Liver (tissue), 9 donors: ENCODE results near the gene TFDP2. TPM values are rescaled to one million over a fixed set of nuclear protein-coding genes. Genes with fewer than 3 reads are reported as not detected.

Source experiments
- DNase-seq: peaks from one replicate; pipeline ENCODE4 v3.0.0-alpha.2; 2017; ENCODE audit warnings: low spot score
- H3K27ac ChIP-seq, 2 donors: one replicate each; pipeline ENCODE4 v1.7.0; 2013; ENCODE audit warnings: inconsistent platforms in 2 of 2, low read length in 2 of 2, control low read depth in 1 of 2, low read depth in 1 of 2, mild to moderate bottlenecking in 1 of 2
- H3K27me3 ChIP-seq, 4 donors: one replicate each; pipeline versions ENCODE4 v1.6.1 to v1.7.0; 2013; ENCODE audit warnings: low read length in 3 of 4, inconsistent platforms in 1 of 4, mild to moderate bottlenecking in 1 of 4, moderate library complexity in 1 of 4; ENCODE audit not compliant: control insufficient read depth in 4 of 4, insufficient read depth in 4 of 4
- H3K36me3 ChIP-seq, 4 donors: one replicate each; pipeline versions ENCODE4 v1.6.1 to v1.7.0; 2013; ENCODE audit warnings: low read length in 3 of 4, mild to moderate bottlenecking in 3 of 4, low read depth in 1 of 4, moderate library complexity in 1 of 4; ENCODE audit not compliant: control insufficient read depth in 4 of 4, insufficient read depth in 3 of 4
- H3K4me1 ChIP-seq, 4 donors: one replicate each; pipeline versions ENCODE4 v1.6.1 to v1.7.0; 2013; ENCODE audit warnings: low read length in 3 of 4, mild to moderate bottlenecking in 3 of 4, moderate library complexity in 1 of 4; ENCODE audit not compliant: control insufficient read depth in 4 of 4, insufficient read depth in 4 of 4
- H3K4me3 ChIP-seq, 3 donors: one replicate each; pipeline versions ENCODE4 v1.6.1 to v1.7.0; 2013; ENCODE audit warnings: low read length in 3 of 3, control low read depth in 1 of 3, low read depth in 1 of 3, mild to moderate bottlenecking in 1 of 3
- H3K9ac ChIP-seq, 2 donors: one replicate each; pipeline ENCODE4 v1.7.0; 2013; ENCODE audit warnings: low read length in 2 of 2, mild to moderate bottlenecking in 2 of 2, moderate library complexity in 2 of 2, control low read depth in 1 of 2, low read depth in 1 of 2
- H3K9me3 ChIP-seq, 4 donors: one replicate each; pipeline versions ENCODE4 v1.6.1 to v1.7.0; 2013; ENCODE audit warnings: low read length in 3 of 4; ENCODE audit not compliant: control insufficient read depth in 4 of 4
- EGR1 ChIP-seq, 2 donors: IDR thresholded peaks; 2 replicates each; pipeline ENCODE4 v1.6.1; 2016 to 2018; ENCODE audit warnings: antibody characterized with exemption in 2 of 2, low read depth in 2 of 2
- FOXA1 ChIP-seq: IDR thresholded peaks from 2 replicates; pipeline ENCODE4 v1.6.1; 2016; ENCODE audit warnings: antibody characterized with exemption
- FOXA2 ChIP-seq: IDR thresholded peaks from 2 replicates; pipeline ENCODE4 v1.6.1; 2016; ENCODE audit warnings: antibody characterized with exemption
- GABPA ChIP-seq, 2 donors: IDR thresholded peaks in 1 of 2; conservative IDR thresholded peaks in 1 of 2; 2 replicates each; pipeline ENCODE4 v1.6.1; 2016; ENCODE audit warnings: antibody characterized with exemption in 2 of 2, mild to moderate bottlenecking in 1 of 2, moderate library complexity in 1 of 2
- HNF4A ChIP-seq, 2 donors: conservative IDR thresholded peaks; 2 replicates each; pipeline ENCODE4 v1.6.1; 2016; ENCODE audit warnings: antibody characterized with exemption in 2 of 2, mild to moderate bottlenecking in 2 of 2
- HNF4G ChIP-seq: IDR thresholded peaks from 2 replicates; pipeline ENCODE4 v1.6.1; 2016; ENCODE audit warnings: antibody characterized with exemption
- JUND ChIP-seq, 2 donors: IDR thresholded peaks; 2 replicates each; pipeline ENCODE4 v1.6.1; 2016; ENCODE audit warnings: antibody characterized with exemption in 2 of 2
- NR2F2 ChIP-seq: IDR thresholded peaks from 2 replicates; pipeline ENCODE4 v1.6.1; 2016; ENCODE audit warnings: antibody characterized with exemption
- RAD21 ChIP-seq, 2 donors: IDR thresholded peaks; 2 replicates each; pipeline ENCODE4 v1.6.1; 2016; ENCODE audit warnings: antibody characterized with exemption in 2 of 2, mild to moderate bottlenecking in 2 of 2
- RXRA ChIP-seq, 2 donors: IDR thresholded peaks; 2 replicates each; pipeline ENCODE4 v1.6.1; 2017 to 2018; ENCODE audit warnings: antibody characterized with exemption in 2 of 2, mild to moderate bottlenecking in 1 of 2
- SP1 ChIP-seq: IDR thresholded peaks from 2 replicates; pipeline ENCODE4 v1.6.1; 2018; ENCODE audit warnings: antibody characterized with exemption, mild to moderate bottlenecking
- TAF1 ChIP-seq: conservative IDR thresholded peaks from 2 replicates; pipeline ENCODE4 v1.6.1; 2016; ENCODE audit warnings: antibody characterized with exemption, mild to moderate bottlenecking
- YY1 ChIP-seq: IDR thresholded peaks from 2 replicates; pipeline ENCODE4 v1.6.1; 2016; ENCODE audit warnings: antibody characterized with exemption, mild to moderate bottlenecking
- WGBS: extraction: QIAGEN DNeasy Blood & Tissue Kit; methylation state at CpG from one replicate; pipeline ENCODE4 v1.1.7; 2013; 5-methylcytosine and 5-hydroxymethylcytosine counted together
- polyA plus RNA-seq, 2 donors: library from polyadenylated mRNA; stranded (reverse) in 1 of 2; unstranded in 1 of 2; fragments of 200-250 nt in 1 of 2; fragments of >200 nt in 1 of 2; fragmentation: Nextera tagmentation in 1 of 2; extraction: Ambion mirVana in 1 of 2; gene quantifications; one replicate each; pipeline versions ENCODE4 v1.2.1 to v1.2.3, GENCODE V29; 2013 to 2015
- total RNA-seq, 2 donors: library from RNA; depleted of rRNA; stranded (reverse); fragments of >200 nt; gene quantifications; one replicate each; pipeline ENCODE4 v1.2.3, GENCODE V29; 2014
- TF ChIP-seq, protein P1 (sequence below): IDR thresholded peaks from 2 replicates; pipeline ENCODE4 v1.6.1; 2016; ENCODE audit warnings: antibody characterized with exemption
- TF ChIP-seq, protein P2 (sequence below): IDR thresholded peaks from 2 replicates; pipeline ENCODE4 v1.6.1; 2016; ENCODE audit warnings: antibody characterized with exemption, mild to moderate bottlenecking
- TF ChIP-seq, protein P3 (sequence below): fragments of 150-350 bp; IDR thresholded peaks from 2 replicates; pipeline ENCODE4 v1.5.1; 2017; ENCODE audit warnings: improper control_type of control experiment, low read depth, low read length; ENCODE audit not compliant: missing input control
- TF ChIP-seq, protein P4 (sequence below): IDR thresholded peaks from 2 replicates; pipeline ENCODE4 v1.6.1; 2016; ENCODE audit warnings: antibody characterized with exemption
- TF ChIP-seq, protein P5 (sequence below): IDR thresholded peaks from 2 replicates; pipeline ENCODE4 v1.6.1; 2016; ENCODE audit warnings: antibody characterized with exemption
- donor health status: healthy.
- donor health status: healthy.
- donor health status: healthy.
- donor health status: healthy.
- donor health status: healthy.

TFDP2 gene
- total and polyA plus RNA-seq, 4 donors, result 8.0 to 52.0 (median 29.7) TPM

DNA sequence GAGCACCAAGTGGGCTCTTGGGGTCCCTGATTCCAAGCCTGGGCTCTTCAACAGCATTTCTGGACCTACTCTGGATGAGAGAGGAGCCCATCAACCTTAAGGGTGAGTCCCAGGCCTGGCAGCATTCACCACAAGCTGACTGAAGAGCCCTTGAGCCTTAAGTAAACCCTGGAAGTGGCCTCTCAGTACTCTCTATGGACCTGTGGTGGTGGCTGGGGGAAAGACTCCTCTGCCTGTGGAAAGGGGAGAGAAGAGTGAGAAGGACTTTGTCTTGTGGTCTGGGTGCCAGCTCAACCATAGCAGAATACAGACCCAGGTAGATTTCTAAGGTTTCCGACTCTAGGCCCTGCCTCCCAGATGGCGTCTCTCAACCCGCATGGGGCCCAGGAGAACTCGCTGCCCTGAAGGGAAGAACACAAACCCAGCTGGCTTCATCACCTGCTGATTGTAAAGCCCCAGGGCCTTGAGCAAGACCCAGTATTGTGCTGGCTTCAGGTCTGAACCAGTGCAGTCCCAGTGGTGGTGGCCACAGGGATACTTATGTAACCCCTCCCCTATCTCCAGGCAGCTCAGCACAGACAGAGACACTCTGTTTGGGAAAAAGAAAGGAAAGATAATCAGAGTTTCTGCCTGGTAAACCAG, 71.4 kb downstream of the TFDP2 start:
- 97% methylated on average over 4 of the region's 4 CpGs for WGBS
- Histone ChIP-seq H3K9me3 (no peaks in the 10 kb centered on the region), H3K36me3 (no peaks in the 10 kb centered on the region), H3K27ac (no peak overlapping the region), H3K27me3 (no peaks in the 10 kb centered on the region), H3K4me1 (no peaks in the 10 kb centered on the region), H3K9ac (no peak overlapping the region), H3K4me3 (no peak overlapping the region)
- TF ChIP-seq, protein P1, sequence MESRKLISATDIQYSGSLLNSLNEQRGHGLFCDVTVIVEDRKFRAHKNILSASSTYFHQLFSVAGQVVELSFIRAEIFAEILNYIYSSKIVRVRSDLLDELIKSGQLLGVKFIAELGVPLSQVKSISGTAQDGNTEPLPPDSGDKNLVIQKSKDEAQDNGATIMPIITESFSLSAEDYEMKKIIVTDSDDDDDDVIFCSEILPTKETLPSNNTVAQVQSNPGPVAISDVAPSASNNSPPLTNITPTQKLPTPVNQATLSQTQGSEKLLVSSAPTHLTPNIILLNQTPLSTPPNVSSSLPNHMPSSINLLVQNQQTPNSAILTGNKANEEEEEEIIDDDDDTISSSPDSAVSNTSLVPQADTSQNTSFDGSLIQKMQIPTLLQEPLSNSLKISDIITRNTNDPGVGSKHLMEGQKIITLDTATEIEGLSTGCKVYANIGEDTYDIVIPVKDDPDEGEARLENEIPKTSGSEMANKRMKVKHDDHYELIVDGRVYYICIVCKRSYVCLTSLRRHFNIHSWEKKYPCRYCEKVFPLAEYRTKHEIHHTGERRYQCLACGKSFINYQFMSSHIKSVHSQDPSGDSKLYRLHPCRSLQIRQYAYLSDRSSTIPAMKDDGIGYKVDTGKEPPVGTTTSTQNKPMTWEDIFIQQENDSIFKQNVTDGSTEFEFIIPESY, result no peak
- TF ChIP-seq JUND (IDR thresholded peaks at IDR 0.05) (no peak), EGR1 (IDR thresholded peaks at IDR 0.05; ENCODE audit: low read depth in 2 of 2) (no peak), YY1 (no peak), NR2F2 (no peak), RAD21 (IDR thresholded peaks at IDR 0.05) (no peak), HNF4G (no peak), HNF4A (conservative IDR thresholded peaks at IDR 0.05) (no peak), SP1 (no peak), FOXA2 (no peak), FOXA1 (no peak), TAF1 (no peak), RXRA (IDR thresholded peaks at IDR 0.05) (no peak), GABPA (IDR thresholded peaks at IDR 0.05 in 1 of 2, conservative IDR thresholded peaks at IDR 0.05 in 1 of 2) (no peak)
- TF ChIP-seq, protein P2, sequence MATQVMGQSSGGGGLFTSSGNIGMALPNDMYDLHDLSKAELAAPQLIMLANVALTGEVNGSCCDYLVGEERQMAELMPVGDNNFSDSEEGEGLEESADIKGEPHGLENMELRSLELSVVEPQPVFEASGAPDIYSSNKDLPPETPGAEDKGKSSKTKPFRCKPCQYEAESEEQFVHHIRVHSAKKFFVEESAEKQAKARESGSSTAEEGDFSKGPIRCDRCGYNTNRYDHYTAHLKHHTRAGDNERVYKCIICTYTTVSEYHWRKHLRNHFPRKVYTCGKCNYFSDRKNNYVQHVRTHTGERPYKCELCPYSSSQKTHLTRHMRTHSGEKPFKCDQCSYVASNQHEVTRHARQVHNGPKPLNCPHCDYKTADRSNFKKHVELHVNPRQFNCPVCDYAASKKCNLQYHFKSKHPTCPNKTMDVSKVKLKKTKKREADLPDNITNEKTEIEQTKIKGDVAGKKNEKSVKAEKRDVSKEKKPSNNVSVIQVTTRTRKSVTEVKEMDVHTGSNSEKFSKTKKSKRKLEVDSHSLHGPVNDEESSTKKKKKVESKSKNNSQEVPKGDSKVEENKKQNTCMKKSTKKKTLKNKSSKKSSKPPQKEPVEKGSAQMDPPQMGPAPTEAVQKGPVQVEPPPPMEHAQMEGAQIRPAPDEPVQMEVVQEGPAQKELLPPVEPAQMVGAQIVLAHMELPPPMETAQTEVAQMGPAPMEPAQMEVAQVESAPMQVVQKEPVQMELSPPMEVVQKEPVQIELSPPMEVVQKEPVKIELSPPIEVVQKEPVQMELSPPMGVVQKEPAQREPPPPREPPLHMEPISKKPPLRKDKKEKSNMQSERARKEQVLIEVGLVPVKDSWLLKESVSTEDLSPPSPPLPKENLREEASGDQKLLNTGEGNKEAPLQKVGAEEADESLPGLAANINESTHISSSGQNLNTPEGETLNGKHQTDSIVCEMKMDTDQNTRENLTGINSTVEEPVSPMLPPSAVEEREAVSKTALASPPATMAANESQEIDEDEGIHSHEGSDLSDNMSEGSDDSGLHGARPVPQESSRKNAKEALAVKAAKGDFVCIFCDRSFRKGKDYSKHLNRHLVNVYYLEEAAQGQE, result no peak
- TF ChIP-seq, protein P3, sequence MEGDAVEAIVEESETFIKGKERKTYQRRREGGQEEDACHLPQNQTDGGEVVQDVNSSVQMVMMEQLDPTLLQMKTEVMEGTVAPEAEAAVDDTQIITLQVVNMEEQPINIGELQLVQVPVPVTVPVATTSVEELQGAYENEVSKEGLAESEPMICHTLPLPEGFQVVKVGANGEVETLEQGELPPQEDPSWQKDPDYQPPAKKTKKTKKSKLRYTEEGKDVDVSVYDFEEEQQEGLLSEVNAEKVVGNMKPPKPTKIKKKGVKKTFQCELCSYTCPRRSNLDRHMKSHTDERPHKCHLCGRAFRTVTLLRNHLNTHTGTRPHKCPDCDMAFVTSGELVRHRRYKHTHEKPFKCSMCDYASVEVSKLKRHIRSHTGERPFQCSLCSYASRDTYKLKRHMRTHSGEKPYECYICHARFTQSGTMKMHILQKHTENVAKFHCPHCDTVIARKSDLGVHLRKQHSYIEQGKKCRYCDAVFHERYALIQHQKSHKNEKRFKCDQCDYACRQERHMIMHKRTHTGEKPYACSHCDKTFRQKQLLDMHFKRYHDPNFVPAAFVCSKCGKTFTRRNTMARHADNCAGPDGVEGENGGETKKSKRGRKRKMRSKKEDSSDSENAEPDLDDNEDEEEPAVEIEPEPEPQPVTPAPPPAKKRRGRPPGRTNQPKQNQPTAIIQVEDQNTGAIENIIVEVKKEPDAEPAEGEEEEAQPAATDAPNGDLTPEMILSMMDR, result no peak
- TF ChIP-seq, protein P4, sequence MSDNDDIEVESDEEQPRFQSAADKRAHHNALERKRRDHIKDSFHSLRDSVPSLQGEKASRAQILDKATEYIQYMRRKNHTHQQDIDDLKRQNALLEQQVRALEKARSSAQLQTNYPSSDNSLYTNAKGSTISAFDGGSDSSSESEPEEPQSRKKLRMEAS, result no peak
- TF ChIP-seq, protein P5, sequence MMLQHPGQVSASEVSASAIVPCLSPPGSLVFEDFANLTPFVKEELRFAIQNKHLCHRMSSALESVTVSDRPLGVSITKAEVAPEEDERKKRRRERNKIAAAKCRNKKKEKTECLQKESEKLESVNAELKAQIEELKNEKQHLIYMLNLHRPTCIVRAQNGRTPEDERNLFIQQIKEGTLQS, result no peak
- no peak for DNase-seq
